GM23338 (cell line): ENCODE measurements around the gene DOCK4. TPM values are rescaled to one million over a fixed set of nuclear protein-coding genes. Genes with fewer than 3 reads are reported as not detected.

ENCODE experiments used
- ATAC-seq: fragments of 200-7000 bp; cut with Tn5 transposase; 3 replicates; pipeline ENCODE4 v1.9.1; 2020
- DNase-seq: peaks from one replicate; pipeline ENCODE4 v3.0.0-alpha.2; 2015; ENCODE audit warnings: low spot score
- H2AFZ ChIP-seq: fragments of 200-600 bp; sonication (generic); 2 replicates; pipeline ENCODE4 v1.8.0; 2016; ENCODE audit warnings: antibody characterized with exemption, mild to moderate bottlenecking, moderate library complexity
- H3F3A ChIP-seq: fragments of 200-600 bp; sonication (generic); replicated peaks from 2 replicates; pipeline ENCODE4 v1.8.0; 2017; ENCODE audit warnings: antibody characterized with exemption, mixed run types, low read depth
- H3K27ac ChIP-seq: fragments of 200-600 bp; sonication (generic); 2 replicates; pipeline ENCODE4 v1.6.1; 2016; ENCODE audit warnings: low read depth
- H3K27me3 ChIP-seq: fragments of 200-600 bp; sonication (generic); 2 replicates; pipeline ENCODE4 v1.8.0; 2016; ENCODE audit warnings: mild to moderate bottlenecking, mixed run types, moderate library complexity; ENCODE audit not compliant: insufficient read depth
- H3K36me3 ChIP-seq: fragments of 200-600 bp; sonication (generic); 2 replicates; pipeline ENCODE4 v1.8.0; 2016; ENCODE audit warnings: mild to moderate bottlenecking; ENCODE audit not compliant: insufficient read depth
- H3K4me1 ChIP-seq: fragments of 200-600 bp; sonication (generic); 2 replicates; pipeline ENCODE4 v1.8.0; 2016; ENCODE audit warnings: mild to moderate bottlenecking, moderate library complexity; ENCODE audit not compliant: insufficient read depth
- H3K4me2 ChIP-seq: fragments of 200-600 bp; sonication (generic); 2 replicates; pipeline ENCODE4 v1.7.1; 2017; ENCODE audit warnings: mixed run types
- H3K4me3 ChIP-seq: fragments of 200-600 bp; sonication (generic); 2 replicates; pipeline ENCODE4 v1.6.1; 2016; ENCODE audit warnings: mixed run types
- H3K79me2 ChIP-seq: fragments of 200-600 bp; sonication (generic); replicated peaks from 2 replicates; pipeline ENCODE4 v1.8.0; 2017; ENCODE audit warnings: mild to moderate bottlenecking; ENCODE audit not compliant: insufficient read depth
- H3K9me2 ChIP-seq: fragments of 200-600 bp; sonication (generic); 2 replicates; pipeline ENCODE4 v1.8.0; 2017; ENCODE audit not compliant: insufficient read depth
- H4K20me1 ChIP-seq: fragments of 200-600 bp; sonication (generic); replicated peaks from 2 replicates; pipeline ENCODE4 v1.8.0; 2017; ENCODE audit warnings: mild to moderate bottlenecking; ENCODE audit not compliant: insufficient read depth
- H3K27ac Mint-ChIP-seq: 2 replicates; pipeline ENCODE4 v1.8.0; 2020; ENCODE audit warnings: inconsistent platforms, mild to moderate bottlenecking, moderate library complexity, mixed read lengths
- H3K27me3 Mint-ChIP-seq: 3 replicates; pipeline ENCODE4 v1.8.0; 2022; ENCODE audit warnings: low read depth, mild to moderate bottlenecking, moderate library complexity, mixed read lengths, inconsistent platforms; ENCODE audit not compliant: insufficient read depth, poor library complexity
- H3K36me3 Mint-ChIP-seq: 3 replicates; pipeline ENCODE4 v1.8.0; 2021; ENCODE audit warnings: low read depth, mild to moderate bottlenecking, inconsistent platforms, moderate library complexity, mixed read lengths
- H3K4me1 Mint-ChIP-seq: 3 replicates; pipeline ENCODE4 v1.8.0; 2020; ENCODE audit warnings: mild to moderate bottlenecking, inconsistent platforms, mixed read lengths
- H3K4me3 Mint-ChIP-seq: 3 replicates; pipeline ENCODE4 v1.8.0; 2021; ENCODE audit warnings: moderate library complexity, mild to moderate bottlenecking, inconsistent platforms, mixed read lengths
- H3K9me3 Mint-ChIP-seq: 3 replicates; pipeline ENCODE4 v1.8.0; 2020; ENCODE audit warnings: moderate library complexity, mild to moderate bottlenecking, inconsistent platforms, mixed read lengths
- CTCF ChIP-seq, 2 experiments: fragments of 200-600 bp in 1 of 2; sonication (generic) in 1 of 2; conservative IDR thresholded peaks; 2 replicates each; pipeline versions ENCODE4 v1.5.1 to v1.6.1; 2016 to 2017; ENCODE audit warnings: antibody characterized with exemption in 2 of 2, low read depth in 2 of 2, mild to moderate bottlenecking in 2 of 2, moderate library complexity in 1 of 2
- ETS1 ChIP-seq: IDR thresholded peaks from 2 replicates; pipeline ENCODE4 v1.6.1; 2016; ENCODE audit warnings: antibody characterized with exemption
- EZH2 ChIP-seq: fragments of 200-600 bp; sonication (generic); IDR thresholded peaks from one replicate; pipeline ENCODE4 v1.8.0; 2017; ENCODE audit warnings: antibody characterized with exemption, mild to moderate bottlenecking, low read depth; ENCODE audit not compliant: unreplicated experiment
- EZH2phosphoT487 ChIP-seq: fragments of 200-600 bp; sonication (generic); IDR thresholded peaks from one replicate; pipeline ENCODE4 v1.8.1; 2018; ENCODE audit warnings: antibody characterized with exemption; ENCODE audit not compliant: unreplicated experiment
- NANOG ChIP-seq: IDR thresholded peaks from 2 replicates; pipeline ENCODE4 v1.6.1; 2016; ENCODE audit warnings: antibody characterized with exemption, borderline replicate concordance
- REST ChIP-seq: IDR thresholded peaks from one replicate; pipeline ENCODE4 v1.6.1; 2018; ENCODE audit warnings: antibody characterized with exemption; ENCODE audit not compliant: unreplicated experiment
- STAT1 ChIP-seq: IDR thresholded peaks from one replicate; pipeline ENCODE4 v1.6.1; 2016; ENCODE audit warnings: antibody characterized with exemption; ENCODE audit not compliant: unreplicated experiment
- ZNF331 ChIP-seq: fragments of 250-450 bp; sonication (Bioruptor Pico); IDR thresholded peaks from 2 replicates; pipeline ENCODE4 v1.5.0; 2020; ENCODE audit warnings: low read depth, mild to moderate bottlenecking, moderate library complexity
- polyA plus RNA-seq: library from polyadenylated mRNA; unstranded; fragments of >200 nt; fragmentation: Nextera tagmentation; extraction: Ambion mirVana; gene quantifications from 2 replicates; pipeline ENCODE4 v1.2.1, GENCODE V29; 2016
- total RNA-seq: library from RNA; depleted of rRNA; stranded (reverse); fragments of >200 nt; shearing (Covaris generic); gene quantifications from 2 replicates; pipeline ENCODE4 v1.2.3, GENCODE V29; 2014

The DOCK4 gene
- total and polyA plus RNA-seq, 2 experiments from 2014 or later, result 6.3 to 33.8 TPM

- Histone ChIP-seq H3K4me1 (peaks cover 15% of the 10 kb centered on the region), H3K4me2 (no peak overlapping the region), H2AFZ (no peak overlapping the region), H3K9me2 (no peaks in the 10 kb centered on the region), H3K79me2 (peaks cover 26% of the 10 kb centered on the region), H3F3A (no peaks in the 10 kb centered on the region), H3K4me3 (no peak overlapping the region), H3K27ac (no peak overlapping the region), H3K36me3 (no peaks in the 10 kb centered on the region), H4K20me1 (no peaks in the 10 kb centered on the region), H3K27me3 (no peaks in the 10 kb centered on the region)
- Mint-ChIP-seq H3K36me3 (no peaks in the 10 kb centered on the region), H3K27ac (no peak overlapping the region), H3K4me3 (no peak overlapping the region), H3K9me3 (no peaks in the 10 kb centered on the region), H3K4me1 (peaks cover 28% of the 10 kb centered on the region), H3K27me3 (no peaks in the 10 kb centered on the region)
- no peak for ATAC-seq
- DNase-seq, result no peak
- TF ChIP-seq EZH2phosphoT487 (no peak), NANOG (no peak), EZH2 (no peak), ETS1 (no peak), REST (no peak)
Measured at GRCh38 chr7:112023282-112023681, 182.9 kb downstream of the DOCK4 start.

- Histone ChIP-seq H2AFZ (no peak overlapping the region), H3K9me2 (0 out of 2 replicates have a peak, but pooled peaks cover 3% of the 10 kb centered on the region), H4K20me1 (no peaks in the 10 kb centered on the region), H3K4me2 (no peak overlapping the region), H3K4me3 (no peak overlapping the region), H3K4me1 (peaks cover 10% of the 10 kb centered on the region), H3F3A (no peaks in the 10 kb centered on the region), H3K27ac (no peak overlapping the region), H3K36me3 (no peaks in the 10 kb centered on the region), H3K27me3 (no peaks in the 10 kb centered on the region), H3K79me2 (peaks cover 22% of the 10 kb centered on the region)
- no peaks in the 10 kb centered on the region for H3K9me3 Mint-ChIP-seq
- DNase-seq (no peak), ATAC-seq (no peak; the same call in 2 of the 3 replicates)
- H3K4me3 Mint-ChIP-seq, result no peak overlapping the region
- no peaks in the 10 kb centered on the region for H3K27me3 Mint-ChIP-seq
- no peak overlapping the region for H3K27ac Mint-ChIP-seq
- peaks cover 23% of the 10 kb centered on the region for H3K4me1 Mint-ChIP-seq
- H3K36me3 Mint-ChIP-seq, result no peaks in the 10 kb centered on the region
- no peak for TF ChIP-seq ETS1
- TF ChIP-seq CTCF (conservative IDR thresholded peaks at IDR 0.05; ENCODE audit: low read depth in 2 of 2), result no peak
- TF ChIP-seq ZNF331 (CRISPR knock-in tag), result no peak
- no peak for TF ChIP-seq EZH2phosphoT487
- no peak for TF ChIP-seq STAT1
Measured at GRCh38 chr7:112022128-112022527, 184.1 kb downstream of the DOCK4 start.
